GM19035 (cell line): Measurements from ENCODE around the gene FOXN3.
"Not testable (repeated sequence)": the region's sequence is repeated elsewhere in the genome, so short reads cannot be mapped to it uniquely, and the experiment has no call there.

ENCODE experiments used
- ATAC-seq: cut with Tn5 transposase; IDR thresholded peaks from one replicate; pipeline ENCODE4 v1.9.1; 2021; ENCODE audit not compliant: unreplicated experiment

The FOXN3 gene

DNA sequence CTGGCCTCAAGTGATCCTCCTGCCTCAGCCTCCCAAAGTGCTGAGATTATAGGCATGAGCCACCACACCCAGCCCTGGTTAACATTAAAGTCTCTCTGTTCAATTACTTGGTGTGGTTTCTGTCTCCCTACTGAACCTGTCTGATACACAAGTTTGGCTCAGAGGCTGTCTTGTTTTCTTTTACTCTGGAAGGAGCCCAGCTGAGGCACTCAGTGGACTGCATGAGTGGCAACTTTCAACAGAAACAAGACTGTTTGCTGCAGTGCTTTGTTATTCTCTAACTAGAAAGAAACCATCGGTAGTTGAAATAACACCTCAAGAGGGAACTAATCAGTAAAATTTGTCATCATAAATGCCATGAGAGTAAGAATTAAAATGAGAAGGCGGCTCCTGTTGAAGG, 238.7 kb downstream of the FOXN3 start:
- ATAC-seq: no peak

DNA sequence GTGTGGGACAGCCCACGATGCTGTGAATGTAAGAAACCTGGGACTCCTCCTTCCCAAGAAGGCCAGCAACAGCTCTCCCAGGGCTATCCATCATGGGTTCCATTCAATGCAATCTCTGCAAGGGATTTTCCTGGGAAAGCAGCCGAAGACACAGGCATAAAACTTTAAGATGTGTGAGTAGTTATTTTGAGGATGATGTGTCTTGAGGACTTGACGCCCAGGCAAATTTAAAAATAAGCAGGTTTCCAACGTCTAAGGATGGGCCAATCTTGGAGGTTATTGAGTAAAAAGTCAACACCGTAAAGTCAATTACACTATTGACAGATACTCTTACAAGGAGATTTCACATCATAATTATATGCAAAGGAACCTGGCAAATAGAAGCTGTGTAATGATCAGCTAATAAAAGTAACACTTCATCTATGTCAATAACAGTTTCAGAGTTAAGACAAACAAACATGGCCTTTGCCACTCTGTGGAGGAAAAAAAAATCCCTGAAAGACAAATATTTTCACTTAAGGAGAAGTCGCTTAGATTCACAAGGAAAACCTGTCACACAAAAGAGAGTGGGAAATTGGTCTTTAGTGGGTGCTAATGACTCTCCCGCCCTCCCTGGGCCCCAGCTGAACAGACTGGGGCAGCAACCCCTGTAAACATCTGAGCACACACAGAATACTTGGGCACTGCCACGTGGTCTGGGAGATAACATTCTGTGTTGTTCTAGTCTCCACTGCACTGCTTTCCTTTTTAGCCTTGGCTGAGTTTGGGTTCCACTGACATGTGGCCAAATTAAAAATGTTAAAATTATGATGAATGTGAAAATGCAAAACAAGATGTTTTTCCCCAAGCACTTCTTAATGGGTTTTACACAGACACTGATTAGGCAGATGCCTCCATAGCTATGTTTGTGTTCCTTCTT, 240.9 kb downstream of the FOXN3 start:
- ATAC-seq: no peak

DNA sequence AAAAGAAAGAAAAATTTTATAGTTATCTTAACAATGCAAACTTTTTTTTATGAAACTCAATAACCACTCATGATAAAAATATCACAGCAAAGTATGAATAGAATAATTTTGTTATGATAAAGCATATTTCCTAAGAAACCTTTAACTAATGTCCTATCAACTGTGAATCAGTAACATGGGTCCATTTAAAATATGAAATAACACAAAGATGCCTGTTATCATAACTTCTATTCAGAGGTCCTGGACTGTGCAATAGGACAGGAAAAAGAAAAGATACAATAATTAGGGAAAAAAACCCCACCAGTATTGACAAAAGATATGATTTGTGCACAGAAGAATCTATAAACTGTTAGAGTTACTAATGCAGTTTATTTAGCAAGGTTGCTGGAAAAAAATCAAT, 245.4 kb downstream of the FOXN3 start:
- no peak for ATAC-seq

DNA sequence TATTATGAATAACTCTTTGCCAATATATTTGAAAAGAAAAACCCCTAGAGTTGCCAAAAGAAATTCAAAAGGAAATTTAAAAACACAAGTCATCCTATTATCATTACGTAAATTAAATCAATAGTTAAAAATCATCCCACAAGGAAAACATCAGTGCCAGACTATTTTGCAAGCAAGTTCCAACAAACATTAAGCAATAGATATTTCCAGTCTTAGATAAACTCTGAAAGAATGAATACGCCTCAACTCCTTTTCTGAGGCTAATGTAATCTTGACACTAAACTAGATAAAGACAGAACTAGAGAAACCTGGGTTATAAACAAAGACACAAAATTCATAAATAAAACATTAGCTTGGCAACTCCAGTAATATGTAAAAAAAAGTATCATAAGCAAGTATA, 245.9 kb downstream of the FOXN3 start:
- ATAC-seq: no peak

- ATAC-seq: no peak
Observed at GRCh38 chr14:89167705-89168104, 249.3 kb downstream of the FOXN3 start.

- no peak for ATAC-seq
Observed at GRCh38 chr14:89166633-89167032, 250.4 kb downstream of the FOXN3 start.

GRCh38 chr14:89165189-89166181, 251.5 kb downstream of the FOXN3 start:
- peak; percentile 70 for ATAC-seq

DNA sequence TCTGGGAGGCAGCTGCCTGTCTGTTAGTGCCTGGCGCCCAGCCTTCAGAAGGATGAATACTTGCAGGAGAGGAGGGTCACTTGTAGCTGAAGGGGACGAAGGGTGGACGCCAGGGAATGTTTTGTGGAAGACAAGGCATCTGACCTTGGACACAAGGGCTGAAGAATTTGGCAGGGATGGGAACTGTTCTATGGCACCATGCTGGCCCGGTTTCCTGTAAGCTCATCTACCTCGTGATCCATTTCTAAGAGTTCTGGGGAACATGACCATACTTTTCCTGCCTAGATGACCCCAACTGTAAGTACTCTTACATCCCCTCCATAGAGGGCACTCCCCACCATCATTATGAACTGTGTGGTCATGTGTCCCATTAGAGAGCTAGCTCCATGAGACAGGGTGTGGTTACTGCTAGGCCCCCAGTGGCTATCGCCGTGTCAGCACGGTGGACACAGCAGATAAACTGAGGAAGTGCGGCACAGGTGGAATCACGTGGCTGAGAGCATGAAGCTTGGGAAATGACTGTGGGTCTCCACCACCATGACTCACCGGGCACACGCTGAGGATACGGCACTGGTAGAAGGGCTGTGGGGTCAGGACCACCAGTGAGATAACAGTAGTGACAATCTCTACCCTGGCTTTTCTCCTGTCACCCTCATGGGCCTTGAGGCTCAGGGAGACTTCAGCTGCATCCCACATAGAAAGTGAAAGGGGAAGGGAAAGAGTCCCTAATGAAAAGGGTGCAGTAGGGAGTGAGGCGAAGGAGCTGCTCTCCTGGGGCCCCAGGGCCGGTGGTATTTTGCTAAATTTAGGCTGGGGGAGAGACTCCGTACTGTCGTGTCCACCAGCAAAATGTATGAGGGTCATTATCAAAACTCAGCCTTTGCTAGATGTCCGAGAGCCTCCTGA, 252.6 kb downstream of the FOXN3 start:
- ATAC-seq: peak; percentile 29

GRCh38 chr14:89163031-89163636, 253.9 kb downstream of the FOXN3 start:
- no peak for ATAC-seq

GRCh38 chr14:89162586-89162985, 254.4 kb downstream of the FOXN3 start:
- ATAC-seq: no peak

DNA sequence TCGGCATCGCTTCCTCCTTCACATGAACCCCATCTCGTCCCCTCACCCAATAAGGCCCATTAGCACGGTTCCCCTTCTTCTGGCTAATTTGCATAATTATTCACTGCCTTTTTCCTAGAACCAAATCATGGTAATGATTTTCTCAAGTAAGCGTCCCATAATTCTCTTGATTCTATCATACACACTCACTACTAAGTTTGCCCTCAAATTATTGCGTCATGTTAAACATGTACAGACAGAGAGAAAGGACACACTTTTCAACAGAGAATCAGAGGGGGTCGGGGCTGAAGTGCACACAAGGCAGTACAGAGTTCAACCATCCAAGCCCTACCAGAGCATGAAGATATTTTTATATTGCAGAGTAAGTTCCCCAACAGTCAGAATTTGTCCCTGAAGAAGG, 256.6 kb downstream of the FOXN3 start:
- ATAC-seq: no peak

DNA sequence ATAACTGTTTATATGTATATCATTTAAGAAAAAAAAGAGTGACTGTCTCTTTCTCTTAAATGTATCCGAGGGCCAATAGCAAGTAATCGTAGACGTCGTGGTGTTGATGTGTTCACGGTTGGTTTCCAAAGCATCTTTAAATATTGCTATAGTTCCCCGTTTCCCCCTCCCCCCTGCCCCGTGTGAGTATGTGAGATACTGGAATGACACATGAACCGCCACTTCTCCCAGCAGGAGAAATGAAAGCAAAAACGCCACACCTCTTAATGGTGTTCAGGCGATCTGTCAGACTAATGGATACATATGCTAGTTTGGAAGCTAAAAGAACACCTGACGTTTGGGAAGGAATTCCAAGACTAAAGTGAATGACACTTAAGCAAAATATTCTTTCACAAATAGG, 258.3 kb downstream of the FOXN3 start:
- no peak for ATAC-seq

GRCh38 chr14:89158104-89158503, 258.9 kb downstream of the FOXN3 start:
- not testable (repeated sequence) for ATAC-seq

DNA sequence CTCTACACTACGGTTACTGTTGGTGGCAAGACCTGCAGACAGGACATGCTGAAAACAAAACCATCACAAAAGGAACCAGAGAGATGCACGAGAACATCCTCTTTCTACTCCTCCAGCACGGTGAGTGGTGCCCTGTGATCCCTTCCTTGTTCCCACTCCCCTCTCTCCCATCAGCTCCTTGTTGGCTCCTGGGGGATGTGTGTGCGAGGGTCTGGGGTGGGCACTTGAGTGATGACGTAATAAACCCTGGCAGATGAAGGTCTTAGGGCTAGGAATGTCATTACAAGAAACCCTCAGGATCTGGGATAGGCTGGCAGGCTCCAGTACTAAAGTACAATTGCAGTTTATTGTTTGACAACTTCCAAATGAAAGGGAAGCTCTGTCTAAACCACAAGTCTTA, 261.5 kb downstream of the FOXN3 start:
- ATAC-seq: no peak

DNA sequence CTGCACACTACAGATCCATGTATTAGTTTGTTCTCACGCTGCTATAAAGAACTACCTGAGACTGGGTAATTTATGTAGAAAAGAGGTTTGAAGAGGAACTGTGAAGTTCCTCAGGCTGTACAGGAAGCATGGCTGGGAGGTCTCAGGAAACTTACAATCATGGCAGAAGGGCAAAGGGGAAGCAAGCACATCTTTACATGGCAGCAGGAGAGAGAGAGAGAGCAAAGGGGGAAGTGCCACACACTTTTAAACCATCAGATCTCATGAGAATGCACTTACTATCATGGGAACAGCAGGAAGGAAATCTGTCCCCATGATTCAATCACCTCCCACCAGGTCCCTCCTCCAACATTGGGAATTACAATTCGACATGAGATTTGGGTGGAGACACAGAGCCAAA, 265.3 kb downstream of the FOXN3 start:
- ATAC-seq: not testable (repeated sequence)

- no peak for ATAC-seq
Observed at GRCh38 chr14:89146274-89146673, 270.8 kb downstream of the FOXN3 start.

- no peak for ATAC-seq
Observed at GRCh38 chr14:89144642-89145041, 272.4 kb downstream of the FOXN3 start.

DNA sequence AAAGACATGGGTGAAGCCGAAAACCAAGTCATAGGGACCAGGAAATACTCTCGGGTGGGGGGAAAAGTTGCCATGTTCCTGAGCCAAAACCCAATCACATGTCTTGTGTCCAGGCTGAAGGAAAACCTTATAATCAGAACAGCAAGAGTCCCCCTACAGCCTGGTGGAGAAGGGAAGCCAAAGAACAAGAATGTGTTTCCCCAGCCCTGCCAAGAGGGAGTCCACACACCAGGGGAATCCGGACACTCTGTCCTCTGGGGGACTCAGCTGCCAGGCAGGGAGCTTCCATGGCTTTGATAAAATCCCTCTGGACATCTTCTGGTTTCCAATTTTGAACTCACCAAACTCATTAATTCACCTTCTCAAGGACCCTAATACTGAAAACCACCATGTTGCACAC, 273.0 kb downstream of the FOXN3 start:
- ATAC-seq: no peak

- no peak for ATAC-seq
Observed at GRCh38 chr14:89143595-89143994, 273.4 kb downstream of the FOXN3 start.

GRCh38 chr14:89142366-89142765, 274.7 kb downstream of the FOXN3 start:
- no peak for ATAC-seq
